Jurkat, Clone E6-1 (cell line): Measurements from ENCODE around the gene PTF1A. TPM values are rescaled to one million over a fixed set of nuclear protein-coding genes. Genes with fewer than 3 reads are reported as not detected.

Experiments
- DNase-seq: peaks from one replicate; pipeline ENCODE4 v3.0.0-alpha.2; 2011; ENCODE audit warnings: low read depth, low spot score
- H3K4me3 ChIP-seq: 2 replicates; pipeline ENCODE4 v1.5.1; 2011; ENCODE audit warnings: mild to moderate bottlenecking, low read length, control low read depth, moderate library complexity
- polyA plus RNA-seq: library from polyadenylated mRNA; unstranded; fragments of >200 nt; gene quantifications from one replicate; pipeline ENCODE4 v1.2.1, GENCODE V29; 2012; ENCODE audit warnings: missing spikeins; ENCODE audit not compliant: insufficient read length, insufficient read depth

PTF1A gene
- not detected for polyA plus RNA-seq

GRCh38 chr10:23191764-23192711, at the start of gene PTF1A:
TSS of gene PTF1A (plus strand) at chr10:23192312. CDS start at chr10:23192531, 219 bp downstream.
- no peak within 1 kb of the TSS for H3K4me3 ChIP-seq
- no peak for DNase-seq

GRCh38 chr10:23146258-23146657, 45.9 kb upstream of the PTF1A start:
- H3K4me3 ChIP-seq, result no peak overlapping the region
- no peak for DNase-seq

- no peak overlapping the region for H3K4me3 ChIP-seq
- no peak for DNase-seq
These were observed 45.1 kb upstream of the PTF1A start for GRCh38 chr10:23147035-23147434.

GRCh38 chr10:23148214-23148613, 43.9 kb upstream of the PTF1A start:
- no peak for DNase-seq
- H3K4me3 ChIP-seq, result no peak overlapping the region

GRCh38 chr10:23150091-23150490, 42.0 kb upstream of the PTF1A start:
- no peak overlapping the region for H3K4me3 ChIP-seq
- DNase-seq, result no peak

- no peak overlapping the region for H3K4me3 ChIP-seq
- DNase-seq, result no peak
These were observed 41.5 kb upstream of the PTF1A start for GRCh38 chr10:23150610-23151009.

- DNase-seq, result no peak
- no peak overlapping the region for H3K4me3 ChIP-seq
These were observed 41.0 kb upstream of the PTF1A start for GRCh38 chr10:23151071-23151470.

GRCh38 chr10:23155169-23155568, 36.9 kb upstream of the PTF1A start:
- no peak overlapping the region for H3K4me3 ChIP-seq
- no peak for DNase-seq

GRCh38 chr10:23156447-23157150, 35.5 kb upstream of the PTF1A start:
- H3K4me3 ChIP-seq, result no peak overlapping the region
- no peak for DNase-seq

GRCh38 chr10:23157239-23157681, 34.9 kb upstream of the PTF1A start:
- no peak for DNase-seq
- H3K4me3 ChIP-seq, result no peak overlapping the region

- peak; percentile 50 for DNase-seq
- H3K4me3 ChIP-seq, result no peak overlapping the region
These were observed 34.3 kb upstream of the PTF1A start for GRCh38 chr10:23157691-23158369.

GRCh38 chr10:23158370-23158769, 33.7 kb upstream of the PTF1A start:
- peak; percentile 55 for DNase-seq
- H3K4me3 ChIP-seq, result no peak overlapping the region

GRCh38 chr10:23171232-23171876, 20.8 kb upstream of the PTF1A start:
- H3K4me3 ChIP-seq, result no peak overlapping the region
- DNase-seq, result no peak

GRCh38 chr10:23172429-23173213, 19.5 kb upstream of the PTF1A start:
- no peak for DNase-seq

GRCh38 chr10:23173214-23174073, 18.7 kb upstream of the PTF1A start:
- DNase-seq, result no peak
- H3K4me3 ChIP-seq, result no peak overlapping the region

More at GRCh38 chr10:23172429-23173213, 19.5 kb upstream of the PTF1A start:
- H3K4me3 ChIP-seq, result no peak overlapping the region

- H3K4me3 ChIP-seq, result no peak overlapping the region
- no peak for DNase-seq
These were observed 17.8 kb upstream of the PTF1A start for GRCh38 chr10:23174074-23174976.
